Measurements from ENCODE around the gene PRKAG2.

DNA sequence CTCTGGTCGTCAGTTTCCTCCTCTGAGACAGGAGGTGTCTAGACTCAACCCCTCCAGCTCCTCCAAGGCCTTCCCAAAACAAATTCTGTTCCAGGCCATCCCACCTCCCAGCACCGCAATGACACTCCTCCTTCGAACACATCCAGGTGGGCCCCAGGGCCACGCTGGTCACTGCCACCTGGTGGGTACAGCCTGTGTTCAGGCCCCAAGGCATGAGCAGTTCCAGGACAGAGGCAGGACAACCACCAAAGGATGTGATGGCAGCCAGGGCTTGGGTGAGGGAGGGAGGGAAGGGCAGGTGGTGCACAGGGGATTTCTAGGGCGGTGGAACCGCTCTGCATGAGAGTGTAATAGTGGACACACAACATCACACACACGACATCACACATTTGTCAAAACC, 76.5 kb downstream of the PRKAG2 start:
- TF ChIP-seq POLR2AphosphoS5 (IDR thresholded peaks at IDR 0.05; ENCODE audit: low read depth, low read length): no peak
- TF ChIP-seq POLR2A (IDR thresholded peaks at IDR 0.05; ENCODE audit: low read depth, low read length): no peak
- no peak for TF ChIP-seq POU2F2 (IDR thresholded peaks at IDR 0.05; ENCODE audit: low read depth, low read length)
- no peak for TF ChIP-seq TAF1 (IDR thresholded peaks at IDR 0.05; ENCODE audit: low read depth, low read length)
- TF ChIP-seq SPI1 (IDR thresholded peaks at IDR 0.05; ENCODE audit: low read depth, low read length): no peak
- TF ChIP-seq PAX5 (IDR thresholded peaks at IDR 0.05; ENCODE audit: insufficient read depth, low read length, severe bottlenecking): no peak

Measured in GM12891 (cell line).